ENCODE measurements around the gene HSD11B1. TPM values are rescaled to one million over a fixed set of nuclear protein-coding genes. Genes with fewer than 3 reads are reported as not detected.

Gene HSD11B1
- total RNA-seq, 1 donor from 2014 or later = not detected

DNA sequence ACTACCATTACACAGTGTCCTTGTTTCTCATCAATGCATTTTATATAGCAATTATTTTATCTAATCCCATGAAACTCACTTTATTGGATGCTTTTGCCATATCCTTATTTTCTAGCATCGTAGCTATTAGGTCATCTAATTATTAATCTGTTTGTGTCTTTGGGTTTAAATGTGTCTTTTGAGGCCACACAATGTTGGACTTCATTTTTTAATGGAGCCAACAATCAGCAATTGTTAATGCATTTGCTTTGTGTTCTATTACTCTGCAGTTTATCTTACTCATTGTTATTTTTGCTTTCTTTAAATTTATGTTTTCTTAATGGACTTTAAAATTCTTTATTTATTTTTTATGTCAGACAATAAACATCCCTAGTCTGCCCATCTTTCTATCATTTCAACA is 1.8 kb upstream of the HSD11B1 start:
- no peaks in the 10 kb centered on the region for H3K36me3 Mint-ChIP-seq (ENCODE audit: low read depth)
- CTCF ChIA-PET = interaction anchor here (1.4 to 1.6 kb wide), 2 partner anchors 120 to 133 kb away, joined by 4 to 5 read pairs; no protein-coding TSS in a partner anchor
- peaks cover 11% of the 10 kb centered on the region for H3K4me1 Mint-ChIP-seq

DNA sequence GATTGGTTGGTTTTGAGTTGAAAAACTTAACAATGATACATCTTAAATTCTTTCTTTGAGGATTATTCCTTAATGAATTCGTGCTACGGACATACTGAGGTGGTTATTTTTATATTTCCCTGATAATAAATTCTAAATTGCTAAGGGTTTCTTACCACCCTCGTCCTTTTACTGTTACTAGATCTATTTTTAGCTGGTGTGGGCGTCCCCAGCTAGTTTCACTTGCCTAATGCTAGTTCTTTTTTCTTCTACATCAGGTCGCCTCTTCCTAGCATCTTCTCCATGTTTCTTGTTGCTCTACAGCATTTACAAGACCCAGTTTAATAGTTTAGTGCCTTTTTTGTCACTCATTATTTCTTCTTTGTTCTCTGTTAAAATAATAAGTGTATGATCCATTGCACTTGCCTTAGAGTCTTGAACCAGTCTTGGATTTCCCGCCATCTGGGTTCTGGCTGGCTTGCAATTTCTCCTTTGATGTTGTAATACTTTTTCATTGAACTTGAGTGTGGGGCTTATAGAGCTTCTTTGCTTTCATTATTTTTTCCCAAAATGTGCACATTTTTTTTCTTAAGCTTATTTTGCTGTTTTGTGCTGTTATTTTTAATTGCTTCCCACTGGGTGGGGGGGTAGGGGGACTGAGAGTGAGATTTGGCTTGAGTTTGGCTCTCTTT is 677 bp upstream of the HSD11B1 start:
- ATAC-seq (ENCODE audit: low read depth) = no peak
- peak overlapping the region; percentile 3 for H3K4me3 Mint-ChIP-seq
- ChIA-PET CTCF (interaction anchor here (1.6 kb wide), 1 partner anchor 119 kb away, joined by 4 read pairs; no protein-coding TSS in a partner anchor), POLR2A (interaction anchor here (0.8 kb wide), 1 partner anchor 9 kb away, joined by 3 read pairs; no protein-coding TSS in a partner anchor)
- H3K36me3 Mint-ChIP-seq (ENCODE audit: low read depth) = no peaks in the 10 kb centered on the region
- intact Hi-C loops (cut with micrococcal nuclease) = no loop called here
- H3K27ac Mint-ChIP-seq = no peak overlapping the region
- H3K9me3 Mint-ChIP-seq = no peaks in the 10 kb centered on the region
- H3K27me3 Mint-ChIP-seq = peaks cover 6% of the 10 kb centered on the region
- H3K4me1 Mint-ChIP-seq = peaks cover 11% of the 10 kb centered on the region
- DNase-seq = no peak
- TF ChIP-seq, protein P1, sequence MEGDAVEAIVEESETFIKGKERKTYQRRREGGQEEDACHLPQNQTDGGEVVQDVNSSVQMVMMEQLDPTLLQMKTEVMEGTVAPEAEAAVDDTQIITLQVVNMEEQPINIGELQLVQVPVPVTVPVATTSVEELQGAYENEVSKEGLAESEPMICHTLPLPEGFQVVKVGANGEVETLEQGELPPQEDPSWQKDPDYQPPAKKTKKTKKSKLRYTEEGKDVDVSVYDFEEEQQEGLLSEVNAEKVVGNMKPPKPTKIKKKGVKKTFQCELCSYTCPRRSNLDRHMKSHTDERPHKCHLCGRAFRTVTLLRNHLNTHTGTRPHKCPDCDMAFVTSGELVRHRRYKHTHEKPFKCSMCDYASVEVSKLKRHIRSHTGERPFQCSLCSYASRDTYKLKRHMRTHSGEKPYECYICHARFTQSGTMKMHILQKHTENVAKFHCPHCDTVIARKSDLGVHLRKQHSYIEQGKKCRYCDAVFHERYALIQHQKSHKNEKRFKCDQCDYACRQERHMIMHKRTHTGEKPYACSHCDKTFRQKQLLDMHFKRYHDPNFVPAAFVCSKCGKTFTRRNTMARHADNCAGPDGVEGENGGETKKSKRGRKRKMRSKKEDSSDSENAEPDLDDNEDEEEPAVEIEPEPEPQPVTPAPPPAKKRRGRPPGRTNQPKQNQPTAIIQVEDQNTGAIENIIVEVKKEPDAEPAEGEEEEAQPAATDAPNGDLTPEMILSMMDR (IDR thresholded peaks at IDR 0.05) = no peak

More for the DNA sequence above, 1.8 kb upstream of the HSD11B1 start:
- TF ChIP-seq, protein P1 (IDR thresholded peaks at IDR 0.05) = no peak
- H3K27ac Mint-ChIP-seq = no peak overlapping the region
- ATAC-seq (ENCODE audit: low read depth) = no peak
- no peak overlapping the region for H3K4me3 Mint-ChIP-seq
- POLR2A ChIA-PET = no interaction called here
- H3K27me3 Mint-ChIP-seq = peaks cover 2% of the 10 kb centered on the region
- intact Hi-C loops (cut with micrococcal nuclease) = no loop called here
- DNase-seq = no peak
- H3K9me3 Mint-ChIP-seq = no peaks in the 10 kb centered on the region

DNA sequence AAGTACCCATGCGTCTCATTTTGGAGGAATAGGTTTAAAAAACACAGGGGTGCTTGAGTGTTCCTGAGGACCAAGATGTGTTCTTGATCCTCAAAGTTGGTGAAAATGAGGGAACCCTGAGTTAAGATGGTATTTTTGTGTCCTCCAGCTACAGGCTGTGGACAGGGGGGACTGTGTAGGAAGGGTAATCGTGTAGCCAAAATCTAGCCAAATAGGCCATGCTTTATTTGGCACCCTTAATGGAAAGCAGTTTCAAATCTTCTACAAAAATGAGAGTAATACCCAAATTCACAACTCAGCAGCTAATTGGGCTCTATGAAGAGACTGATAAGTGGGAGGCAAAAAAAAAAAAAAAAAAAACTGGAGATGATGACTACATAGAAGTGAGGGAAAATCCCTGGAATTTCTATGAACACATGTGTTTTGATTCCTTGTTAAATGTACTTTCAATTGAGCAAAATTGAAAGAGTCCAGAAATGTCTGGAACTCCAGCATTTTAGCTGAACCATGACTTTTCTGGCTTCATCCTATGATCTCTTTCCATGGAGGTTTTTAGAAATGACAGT is 470 bp downstream of the HSD11B1 start:
- H3K36me3 Mint-ChIP-seq (ENCODE audit: low read depth) = no peaks in the 10 kb centered on the region
- H3K27ac Mint-ChIP-seq = no peak overlapping the region
- TF ChIP-seq, protein P1 (IDR thresholded peaks at IDR 0.05) = no peak
- H3K4me1 Mint-ChIP-seq = peaks cover 11% of the 10 kb centered on the region
- ChIA-PET POLR2A (interaction anchor here (0.7 kb wide), 1 partner anchor 9 kb away, joined by 5 read pairs; no protein-coding TSS in a partner anchor), CTCF (no interaction called here)
- no peaks in the 10 kb centered on the region for H3K9me3 Mint-ChIP-seq
- intact Hi-C loops (cut with micrococcal nuclease) = no loop called here
- no peak for ATAC-seq (ENCODE audit: low read depth)
- no peak for DNase-seq
- H3K4me3 Mint-ChIP-seq = no peak overlapping the region
- peaks cover 6% of the 10 kb centered on the region for H3K27me3 Mint-ChIP-seq

DNA sequence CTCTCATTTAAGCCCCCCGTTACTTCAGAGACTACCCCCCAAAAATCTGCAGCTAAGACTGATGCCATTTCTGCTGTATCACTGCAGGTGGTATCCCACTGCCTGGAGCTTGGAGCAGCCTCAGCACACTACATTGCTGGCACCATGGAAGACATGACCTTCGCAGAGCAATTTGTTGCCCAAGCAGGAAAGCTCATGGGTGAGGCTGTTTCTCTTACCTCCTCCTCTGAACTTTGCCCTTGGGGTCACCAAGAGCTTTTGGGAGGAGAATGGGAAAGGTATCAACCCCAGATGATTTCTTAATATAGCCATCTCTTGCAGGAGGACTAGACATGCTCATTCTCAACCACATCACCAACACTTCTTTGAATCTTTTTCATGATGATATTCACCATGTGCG is 2.0 kb downstream of the HSD11B1 start:
- TF ChIP-seq, protein P1 (IDR thresholded peaks at IDR 0.05) = no peak
- no peaks in the 10 kb centered on the region for H3K9me3 Mint-ChIP-seq
- H3K4me3 Mint-ChIP-seq = no peak overlapping the region
- ChIA-PET CTCF (no interaction called here), POLR2A (no interaction called here)
- no peaks in the 10 kb centered on the region for H3K36me3 Mint-ChIP-seq (ENCODE audit: low read depth)
- DNase-seq (no peak), ATAC-seq (ENCODE audit: low read depth) (no peak)
- H3K27me3 Mint-ChIP-seq = peaks cover 9% of the 10 kb centered on the region
- no peak overlapping the region for H3K27ac Mint-ChIP-seq
- intact Hi-C loops (cut with micrococcal nuclease) = no loop called here
- peaks cover 11% of the 10 kb centered on the region for H3K4me1 Mint-ChIP-seq

DNA sequence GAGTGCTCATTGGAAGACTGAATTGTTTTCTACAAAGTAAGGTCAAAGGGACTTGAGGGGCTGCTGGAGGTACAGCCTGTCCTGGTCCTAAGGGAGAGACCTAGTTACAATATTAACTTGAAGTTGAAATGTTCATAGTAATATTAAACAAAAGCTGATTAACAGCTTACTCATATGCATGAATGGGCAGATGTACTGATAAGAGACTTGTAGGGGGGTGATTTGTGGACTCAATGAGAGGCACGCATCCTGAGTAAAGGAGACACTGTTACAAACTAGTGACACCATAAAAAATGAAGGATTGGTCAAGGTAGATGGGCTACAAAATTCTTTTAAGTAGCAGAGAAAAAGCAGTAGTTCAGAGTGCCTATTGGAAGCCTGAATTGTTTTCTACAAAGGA is 2.7 kb downstream of the HSD11B1 start:
- H3K9me3 Mint-ChIP-seq = no peaks in the 10 kb centered on the region
- intact Hi-C loops (cut with micrococcal nuclease) = no loop called here
- TF ChIP-seq, protein P1 (IDR thresholded peaks at IDR 0.05) = no peak
- no peaks in the 10 kb centered on the region for H3K36me3 Mint-ChIP-seq (ENCODE audit: low read depth)
- DNase-seq = no peak
- H3K27me3 Mint-ChIP-seq = peaks cover 10% of the 10 kb centered on the region
- ChIA-PET CTCF (no interaction called here), POLR2A (no interaction called here)
- ATAC-seq (ENCODE audit: low read depth) = no peak
- H3K4me3 Mint-ChIP-seq = no peak overlapping the region
- peaks cover 11% of the 10 kb centered on the region for H3K4me1 Mint-ChIP-seq
- H3K27ac Mint-ChIP-seq = no peak overlapping the region

Data from activated B cell treated with CpG ODN at 0.5 μM for 24 hours (primary cell).